GM18907 (cell line): Measurements from ENCODE around the gene PCBD2.
"Not testable (repeated sequence)": the region's sequence is repeated elsewhere in the genome, so short reads cannot be mapped to it uniquely, and the experiment has no call there.

Source experiments
- ATAC-seq: cut with Tn5 transposase; IDR thresholded peaks from one replicate; pipeline ENCODE4 v1.9.1; 2021; ENCODE audit warnings: mild to moderate bottlenecking, moderate library complexity; ENCODE audit not compliant: unreplicated experiment

The PCBD2 gene

DNA sequence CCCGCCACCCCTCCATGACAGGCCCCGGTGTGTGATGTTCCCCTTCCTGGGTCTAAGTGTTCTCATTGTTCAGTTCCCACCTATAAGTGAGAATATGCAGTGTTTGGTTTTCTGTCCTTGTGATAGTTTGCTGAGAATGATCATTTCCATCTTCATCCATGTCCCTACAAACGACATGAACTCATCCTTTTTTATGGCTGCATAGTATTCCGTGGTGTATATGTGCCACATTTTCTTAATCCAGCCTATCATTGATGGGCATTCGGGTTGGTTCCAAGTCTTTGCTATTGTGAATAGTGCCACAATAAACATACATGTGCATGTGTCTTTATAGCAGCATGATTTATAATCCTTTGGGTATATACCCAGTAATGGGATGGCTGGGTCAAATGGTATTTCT lies 93.1 kb downstream of the PCBD2 start:
- not testable (repeated sequence) for ATAC-seq

DNA sequence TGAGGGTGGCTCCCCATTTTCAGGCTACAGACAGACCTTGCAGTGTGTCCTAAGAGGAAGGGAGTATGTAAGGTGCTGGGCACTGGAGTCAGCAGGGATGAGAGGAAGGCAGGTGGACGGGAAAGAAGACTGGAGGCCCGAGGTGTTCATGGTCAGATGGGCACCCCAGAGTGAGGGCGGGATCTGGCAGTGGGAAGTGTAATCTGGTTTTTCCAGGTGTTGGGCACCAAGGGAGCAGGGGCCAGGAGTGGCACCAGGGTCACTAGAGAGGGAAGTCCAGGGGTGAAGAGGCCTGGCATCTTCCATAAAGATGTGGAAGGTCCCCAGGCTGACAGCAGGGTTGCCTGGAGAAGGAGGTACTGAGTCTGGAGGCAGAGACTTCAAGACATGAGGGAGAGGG lies 99.4 kb downstream of the PCBD2 start:
- ATAC-seq: no peak

DNA sequence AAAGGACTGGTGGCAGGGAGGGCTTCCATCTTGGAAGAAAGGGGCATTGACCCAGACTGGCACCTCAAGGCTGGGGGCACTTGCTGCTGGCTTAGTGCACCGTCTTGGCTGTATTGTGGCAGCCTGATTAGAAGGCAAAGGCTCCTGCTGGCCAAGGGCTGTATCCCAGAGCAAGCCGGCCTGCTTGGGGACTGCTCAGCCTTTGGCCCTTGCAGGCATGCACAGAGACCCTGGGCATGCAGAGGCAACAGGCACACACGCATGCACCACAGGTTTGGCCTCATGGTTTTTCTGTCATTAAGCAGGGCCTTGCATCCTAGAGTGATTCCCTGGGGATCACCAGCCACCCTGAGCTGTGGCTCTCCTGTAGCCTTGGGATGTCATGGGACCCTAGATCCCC lies 100.1 kb downstream of the PCBD2 start:
- ATAC-seq: no peak

DNA sequence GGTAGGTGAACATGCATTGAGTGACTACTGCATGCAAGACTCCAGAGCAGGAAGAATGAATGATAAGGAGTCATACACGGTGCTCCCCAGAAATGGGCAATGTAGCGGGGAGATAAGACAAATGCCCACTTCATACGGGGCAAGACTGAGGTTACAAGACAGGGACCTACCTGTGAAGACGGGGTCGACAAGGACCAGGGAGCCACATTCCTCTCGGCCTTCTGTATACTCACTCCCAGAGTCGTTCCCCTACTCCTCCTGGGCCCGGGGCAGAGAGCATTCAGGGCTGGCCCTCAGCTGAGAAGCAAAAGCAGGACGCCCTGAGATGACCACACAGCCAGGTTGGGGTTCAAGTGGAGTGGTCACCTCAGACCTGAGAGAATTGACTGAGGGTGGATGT lies 102.4 kb downstream of the PCBD2 start:
- ATAC-seq: no peak

DNA sequence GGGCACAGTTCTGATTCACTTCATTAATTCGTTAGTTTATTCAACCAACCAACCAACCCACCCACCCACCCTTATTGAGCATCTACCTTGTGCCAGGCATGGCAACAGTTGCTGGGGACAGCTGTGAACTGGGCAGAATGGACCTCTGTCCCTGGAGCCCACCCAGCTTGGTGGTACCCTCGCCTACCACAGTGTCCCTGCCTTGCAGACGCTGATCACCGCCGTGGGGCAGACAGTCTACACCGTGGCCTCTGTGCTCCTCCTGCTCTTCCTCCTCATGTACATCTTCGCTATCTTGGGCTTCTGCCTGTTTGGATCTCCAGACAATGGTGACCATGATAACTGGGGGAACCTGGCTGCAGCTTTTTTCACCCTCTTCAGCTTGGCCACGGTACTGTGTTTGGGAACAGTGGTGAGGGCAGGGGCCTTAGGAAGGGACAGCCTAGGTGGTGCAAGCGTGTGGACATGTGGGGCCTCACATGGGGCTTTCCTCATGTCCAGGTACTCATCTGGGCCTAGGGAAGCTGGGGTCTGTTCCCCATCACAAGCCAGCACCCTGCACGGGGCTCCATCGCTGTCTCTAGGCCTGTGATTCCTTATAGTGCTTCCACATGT lies 102.9 kb downstream of the PCBD2 start:
- no peak for ATAC-seq

DNA sequence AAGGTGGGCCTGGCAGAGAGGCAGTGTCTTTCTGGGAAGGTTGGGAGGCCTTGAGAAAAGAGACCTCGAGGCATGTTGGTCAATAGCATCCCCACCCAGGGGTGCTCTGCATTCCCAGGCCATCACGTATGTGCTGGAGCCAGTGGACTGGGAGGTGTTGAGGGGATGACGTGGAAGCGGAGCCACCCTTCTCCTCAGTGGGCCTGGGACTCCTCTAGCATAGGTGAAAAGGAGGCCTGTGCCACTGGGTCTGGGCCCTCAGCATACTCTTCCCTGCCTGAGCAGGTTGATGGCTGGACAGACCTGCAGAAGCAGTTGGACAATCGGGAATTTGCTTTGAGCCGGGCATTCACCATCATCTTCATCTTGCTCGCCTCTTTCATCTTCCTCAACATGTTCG lies 103.6 kb downstream of the PCBD2 start:
- no peak for ATAC-seq

DNA sequence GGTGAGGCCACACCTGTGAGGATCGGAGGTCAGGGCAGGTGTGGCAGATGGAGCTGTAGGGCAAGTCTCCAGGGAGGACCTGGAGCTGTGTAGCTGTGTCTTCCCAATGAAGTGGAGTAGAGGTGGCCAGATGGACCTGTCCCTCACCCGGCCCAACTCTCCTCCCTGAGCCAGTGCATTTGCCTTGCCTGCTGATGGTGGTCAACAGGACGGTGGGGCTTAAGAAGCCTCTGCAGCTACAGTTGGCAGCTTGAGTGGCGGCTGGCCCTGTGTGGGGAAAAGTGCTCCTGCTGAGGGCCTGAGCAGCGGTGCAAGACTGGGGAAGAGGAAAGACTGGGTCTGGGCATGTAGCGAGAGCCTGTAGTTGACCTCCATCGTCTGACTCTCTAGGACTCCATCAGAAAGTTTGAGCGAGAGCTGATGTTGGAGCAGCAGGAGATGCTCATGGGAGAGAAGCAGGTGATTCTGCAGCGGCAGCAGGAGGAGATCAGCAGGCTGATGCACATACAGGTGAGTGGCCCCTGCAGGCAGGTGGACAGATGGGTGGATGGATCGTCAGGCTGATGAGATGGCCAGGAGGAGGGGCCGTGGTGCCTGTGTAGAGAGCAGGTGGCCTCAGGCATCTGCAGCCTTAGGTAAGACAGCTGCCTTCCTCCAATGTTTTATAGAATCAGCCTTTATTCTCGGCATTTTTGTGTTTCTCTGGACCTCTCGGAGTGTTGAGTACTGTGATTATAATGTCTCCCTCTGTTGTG lies 104.2 kb downstream of the PCBD2 start:
- no peak for ATAC-seq

DNA sequence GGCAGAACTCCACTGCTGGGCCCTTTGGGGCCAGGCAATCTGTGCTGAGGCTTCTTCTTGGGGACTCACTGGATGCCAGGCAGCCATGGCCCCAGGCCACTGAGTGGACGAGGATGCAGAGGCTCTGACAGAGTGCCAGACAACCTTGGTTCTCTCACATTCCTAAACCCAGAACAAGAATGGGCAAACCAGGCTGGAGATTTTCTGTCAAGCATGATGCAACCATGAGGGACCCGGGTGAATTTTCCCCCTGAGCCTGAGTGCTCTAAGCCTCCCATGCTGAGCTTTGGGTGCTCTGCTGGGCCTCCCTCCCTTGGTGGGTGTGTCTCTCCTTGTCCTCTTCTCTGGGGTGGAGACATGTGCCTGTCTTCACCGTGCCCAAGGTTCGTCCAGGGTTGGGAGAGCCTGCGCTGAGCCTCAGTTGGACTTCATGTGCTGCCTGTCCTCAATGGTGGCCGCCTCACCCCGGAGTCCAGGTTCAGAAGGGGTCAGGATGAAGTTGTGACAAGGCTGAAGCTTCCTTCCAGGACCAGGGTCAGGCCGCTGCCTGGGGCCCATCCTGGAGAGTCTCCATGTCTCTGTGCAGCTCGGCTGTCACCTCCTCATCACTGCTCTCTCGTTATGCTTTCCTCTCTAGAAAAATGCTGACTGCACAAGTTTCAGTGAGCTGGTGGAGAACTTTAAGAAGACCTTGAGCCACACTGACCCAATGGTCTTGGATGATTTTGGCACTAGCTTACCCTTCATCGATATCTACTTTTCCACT lies 105.0 kb downstream of the PCBD2 start:
- no peak for ATAC-seq

DNA sequence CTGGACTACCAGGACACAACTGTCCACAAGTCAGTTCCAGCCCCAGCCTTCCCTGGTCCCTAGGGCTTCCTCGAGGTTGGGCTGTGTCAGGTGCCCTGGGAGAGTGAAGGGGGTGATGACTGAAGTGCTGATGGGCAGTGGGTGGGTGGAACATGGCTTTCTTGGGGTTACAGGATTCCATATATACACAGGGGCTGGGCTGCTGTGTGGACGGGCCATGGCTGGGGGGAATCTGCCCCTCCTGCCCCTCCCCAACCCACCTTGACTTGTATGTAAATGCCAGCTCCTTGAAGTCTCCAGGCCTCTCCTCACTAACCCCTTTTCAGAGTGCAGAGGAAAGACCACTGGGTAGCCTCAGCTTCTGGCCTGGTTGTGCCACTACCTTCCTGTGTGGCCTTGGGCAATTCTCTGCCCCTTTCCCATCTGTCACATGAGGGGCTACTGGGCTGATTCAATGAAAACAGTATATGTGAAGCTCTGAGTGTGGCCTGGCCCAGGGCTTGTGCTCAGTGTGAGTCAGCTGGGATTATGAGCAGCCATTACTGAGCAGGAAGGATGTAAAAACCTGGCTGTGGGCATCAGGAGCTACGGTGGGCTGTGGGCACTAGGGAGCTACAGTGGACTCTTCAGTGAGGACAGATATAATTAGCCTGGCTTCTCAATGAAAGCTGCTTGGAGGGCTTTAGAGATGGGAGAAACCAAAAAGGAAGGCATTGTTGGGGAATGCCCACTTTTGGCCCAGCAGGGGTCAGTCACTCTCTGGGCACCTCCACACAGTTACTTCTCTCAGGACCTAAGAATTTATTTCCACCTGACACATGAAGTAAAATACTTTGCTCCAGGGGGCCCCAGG lies 105.8 kb downstream of the PCBD2 start:
- ATAC-seq: no peak

DNA sequence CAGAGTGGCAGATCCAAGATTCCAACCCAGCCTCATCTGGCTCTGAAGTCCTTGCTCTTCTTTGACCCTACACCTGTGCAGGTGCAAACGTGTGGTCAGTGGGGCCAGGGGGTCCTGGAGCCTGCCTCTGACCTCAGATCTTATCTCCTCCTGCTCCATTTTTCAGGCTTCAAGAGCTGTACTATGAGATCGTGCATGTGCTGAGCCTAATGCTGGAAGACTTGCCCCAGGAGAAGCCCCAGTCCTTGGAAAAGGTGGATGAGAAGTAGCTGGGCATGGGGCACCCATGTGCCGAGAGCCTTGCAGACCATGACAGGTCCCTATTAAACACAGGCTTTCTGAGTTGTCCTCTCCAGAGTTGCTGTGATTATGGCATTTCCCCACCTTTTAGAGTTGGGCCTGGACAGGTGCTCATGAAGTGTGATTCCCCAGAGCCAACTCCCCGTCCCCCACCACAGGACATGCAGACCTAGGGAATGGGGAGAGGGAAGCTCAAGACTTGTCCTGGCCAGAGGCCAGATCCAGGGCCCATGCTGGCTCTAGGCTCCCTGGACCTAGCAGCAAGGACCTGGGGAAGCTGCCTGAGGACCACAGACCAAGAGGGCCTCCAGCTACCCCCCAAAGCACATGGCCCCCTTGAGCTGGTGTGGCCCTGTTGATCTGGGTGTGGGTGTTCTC lies 106.6 kb downstream of the PCBD2 start:
- no peak for ATAC-seq

DNA sequence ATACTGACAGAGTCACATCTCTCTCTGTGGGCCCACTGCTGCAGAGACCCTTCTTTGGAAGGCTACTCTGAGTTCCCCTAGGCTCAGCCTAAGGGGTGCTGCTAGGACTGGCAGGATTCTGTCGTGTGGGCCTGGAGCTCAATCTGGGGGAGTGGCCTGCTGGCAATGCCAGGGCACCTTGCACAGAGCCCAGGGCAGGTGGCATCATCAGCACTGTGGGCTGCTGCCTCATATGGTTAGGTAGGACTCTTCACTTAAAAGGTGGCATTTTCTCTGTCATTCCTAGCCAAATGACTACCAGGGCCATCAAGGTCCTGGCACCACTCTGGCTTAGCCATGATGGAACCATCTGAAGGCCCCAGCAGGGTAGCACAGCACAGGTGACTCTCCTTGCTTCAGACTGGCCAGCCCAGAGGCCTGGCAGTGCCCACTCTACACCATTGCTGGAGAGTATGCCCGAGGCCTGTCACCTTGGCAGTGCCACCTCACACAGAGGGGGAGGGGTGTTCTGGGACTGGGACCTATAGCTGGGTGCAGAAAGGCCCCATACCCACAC lies 107.2 kb downstream of the PCBD2 start:
- ATAC-seq: no peak
